Left forelimb (tissue), 1 donor: ENCODE measurements around the gene APPBP2.
"Not testable (repeated sequence)": the region's sequence is repeated elsewhere in the genome, so short reads cannot be mapped to it uniquely, and the experiment has no call there.

Experiments used
- DNase-seq: peaks from one replicate; pipeline ENCODE4 v3.0.0-alpha.2; 2018; ENCODE audit warnings: low spot score

Gene APPBP2

DNA sequence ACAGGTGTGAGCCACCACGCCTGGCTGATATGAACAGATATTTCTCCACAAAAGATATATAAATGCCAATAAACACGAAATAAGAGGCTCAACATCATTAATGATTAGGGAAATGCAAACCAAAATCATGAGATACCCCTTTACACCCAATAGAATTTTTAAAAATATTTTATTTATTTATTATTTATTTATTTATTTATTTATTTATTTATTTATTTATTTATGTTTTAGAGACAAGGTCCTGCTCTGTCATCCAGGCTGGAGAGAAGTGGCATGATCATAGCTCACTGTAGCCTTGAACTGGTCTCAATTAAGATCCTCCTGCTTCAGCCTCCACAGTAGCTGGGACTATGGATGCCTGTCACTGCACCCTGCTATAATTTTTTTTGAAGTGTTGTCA is 30.8 kb downstream of the APPBP2 start:
- DNase-seq: no peak

DNA sequence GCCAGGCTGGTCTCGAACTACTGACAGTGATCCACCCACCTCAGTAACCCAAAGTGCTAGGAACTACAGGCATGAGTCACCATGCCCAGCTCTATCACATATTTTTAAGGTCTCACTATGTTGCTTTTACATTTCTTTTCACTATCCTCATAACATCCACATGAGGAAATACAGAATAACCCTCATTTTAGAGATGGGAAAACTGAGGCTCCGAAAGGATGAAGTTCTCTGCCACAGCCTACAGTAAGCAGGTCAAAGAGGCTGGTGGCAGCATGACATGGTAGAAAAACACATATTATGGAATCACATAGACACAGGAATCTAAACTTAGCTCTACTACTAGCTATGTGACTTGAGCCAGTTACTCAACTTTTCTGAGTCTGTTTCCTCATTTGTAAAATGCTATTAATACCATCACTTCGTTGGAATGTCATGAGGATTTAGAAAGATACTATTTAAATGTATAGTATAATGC is 32.2 kb downstream of the APPBP2 start:
- no peak for DNase-seq

DNA sequence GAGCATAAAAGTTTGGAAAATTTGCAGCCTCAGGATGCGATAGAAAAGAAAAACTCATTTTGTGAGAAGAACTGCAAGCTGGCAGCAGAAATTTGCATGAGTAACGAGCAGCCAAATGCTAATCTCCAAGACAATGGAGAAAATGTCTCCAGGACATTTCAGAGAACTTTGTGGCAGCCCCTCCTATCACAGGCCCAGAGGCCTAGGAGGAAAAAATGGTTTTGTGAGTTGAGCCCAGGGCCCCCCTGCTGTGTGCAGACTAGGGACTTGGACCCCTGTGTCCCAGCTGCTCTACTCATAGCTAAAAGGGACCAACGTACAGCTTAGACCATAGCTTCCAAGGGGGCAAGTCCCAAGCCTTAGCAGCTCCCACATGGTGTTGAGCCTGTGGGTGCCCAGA is 34.3 kb downstream of the APPBP2 start:
- DNase-seq: no peak

DNA sequence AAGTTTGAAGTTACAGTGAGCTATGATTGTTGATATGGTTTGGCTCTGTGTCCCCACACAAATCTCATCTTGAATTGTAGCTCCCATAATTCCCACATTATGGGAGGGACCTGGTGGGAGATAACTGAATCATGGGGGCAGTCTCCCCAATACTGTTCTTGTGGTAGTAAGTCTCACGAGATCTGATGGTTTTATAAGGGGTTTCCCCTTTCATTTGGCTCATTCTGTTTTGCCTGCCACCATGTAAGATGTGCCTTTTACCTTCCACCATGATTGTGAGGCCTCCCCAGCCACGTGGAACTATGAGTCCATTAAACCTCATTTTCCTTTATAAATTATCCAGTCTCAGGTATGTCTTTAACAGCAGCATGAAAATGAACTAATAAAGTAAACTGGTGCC is 35.4 kb downstream of the APPBP2 start:
- DNase-seq: not testable (repeated sequence)

DNA sequence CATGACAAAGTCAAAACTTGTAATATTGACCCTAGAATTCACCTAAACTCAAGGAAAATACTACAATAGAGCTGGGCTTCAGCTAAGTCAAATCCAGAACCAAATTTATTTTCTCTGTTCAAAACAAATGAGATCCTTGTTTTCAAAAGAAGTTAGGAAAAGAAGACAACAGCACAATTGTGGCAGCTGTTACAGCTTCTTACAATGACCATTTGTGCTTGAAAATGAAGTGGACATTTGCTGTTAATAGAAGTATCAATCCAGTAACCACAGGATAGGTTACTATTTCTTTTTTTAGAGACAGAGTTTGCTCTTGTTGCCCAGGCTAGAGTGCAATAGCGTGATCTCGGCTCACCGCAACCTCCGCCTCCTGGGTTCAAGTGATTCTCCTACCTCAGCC is 44.4 kb downstream of the APPBP2 start:
- DNase-seq: no peak

DNA sequence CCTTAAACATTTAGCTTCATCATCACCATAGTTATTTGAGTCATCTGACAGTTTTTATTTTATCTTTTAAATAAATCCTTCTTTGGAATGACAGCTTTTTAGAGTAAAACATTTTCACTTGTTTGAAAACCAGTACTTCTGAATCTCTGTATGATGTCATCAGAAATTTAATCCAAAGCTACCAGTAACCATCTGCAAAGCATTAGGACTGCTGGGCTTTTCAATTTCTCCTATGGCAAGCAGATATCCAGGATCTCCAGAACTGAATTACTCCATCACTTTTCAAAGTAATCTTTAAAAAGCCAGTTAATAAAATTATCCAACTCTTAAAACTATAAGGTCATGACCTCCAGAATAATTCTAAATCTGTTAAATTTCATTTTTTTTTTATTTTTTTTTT is 52.3 kb downstream of the APPBP2 start:
- no peak for DNase-seq

- no peak for DNase-seq
Measured at GRCh38 chr17:60472449-60472848, 53.6 kb downstream of the APPBP2 start.

GRCh38 chr17:60471451-60471850 is 54.6 kb downstream of the APPBP2 start:
- DNase-seq: no peak

GRCh38 chr17:60468371-60468770 is 57.7 kb downstream of the APPBP2 start:
- no peak for DNase-seq

DNA sequence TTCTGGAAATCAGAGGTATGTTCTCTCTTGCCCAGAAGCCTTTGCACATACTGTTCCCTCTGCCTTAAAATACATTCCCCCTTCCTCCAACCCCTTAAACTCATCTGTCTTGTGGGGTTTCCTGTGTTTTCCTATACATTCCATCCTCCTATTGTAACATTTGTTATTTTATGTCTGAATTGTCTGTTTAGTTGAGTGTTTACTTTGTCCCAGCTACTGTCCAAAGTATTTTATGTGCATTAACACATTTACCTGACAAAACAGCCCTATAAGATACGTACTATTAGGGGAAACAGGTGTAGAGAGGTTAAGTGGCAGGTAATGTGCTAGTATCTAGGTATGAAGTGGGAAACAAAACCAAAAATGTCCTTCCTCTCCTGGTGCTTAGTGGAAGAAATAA is 61.7 kb downstream of the APPBP2 start:
- DNase-seq: no peak

GRCh38 chr17:60463157-60463835 is 62.7 kb downstream of the APPBP2 start:
- no peak for DNase-seq

GRCh38 chr17:60461584-60461983 is 64.5 kb downstream of the APPBP2 start:
- no peak for DNase-seq

- no peak for DNase-seq
Measured at GRCh38 chr17:60457148-60457547, 68.9 kb downstream of the APPBP2 start.

DNA sequence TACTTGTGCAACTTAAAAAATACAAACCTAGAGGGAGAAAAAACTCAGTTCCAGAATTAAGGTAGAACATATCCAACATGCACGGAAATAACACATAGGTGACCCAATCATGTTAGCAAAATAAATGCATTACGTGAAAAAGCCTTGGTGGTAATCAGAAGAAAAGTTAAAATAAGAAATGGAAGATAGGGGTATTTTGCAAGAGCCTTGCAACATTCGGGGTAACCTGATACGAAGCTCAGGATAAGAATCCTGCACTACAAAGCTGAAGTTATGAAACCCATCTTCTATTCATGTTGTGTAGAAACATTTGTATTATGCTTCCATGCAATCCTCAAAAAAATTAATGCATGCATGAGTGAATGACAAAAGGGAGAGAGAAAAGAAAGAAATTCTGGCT is 70.7 kb downstream of the APPBP2 start:
- no peak for DNase-seq

- DNase-seq: no peak
Measured at GRCh38 chr17:60451965-60452364, 74.1 kb downstream of the APPBP2 start.

GRCh38 chr17:60451071-60451470 is 75.0 kb downstream of the APPBP2 start:
- DNase-seq: no peak

DNA sequence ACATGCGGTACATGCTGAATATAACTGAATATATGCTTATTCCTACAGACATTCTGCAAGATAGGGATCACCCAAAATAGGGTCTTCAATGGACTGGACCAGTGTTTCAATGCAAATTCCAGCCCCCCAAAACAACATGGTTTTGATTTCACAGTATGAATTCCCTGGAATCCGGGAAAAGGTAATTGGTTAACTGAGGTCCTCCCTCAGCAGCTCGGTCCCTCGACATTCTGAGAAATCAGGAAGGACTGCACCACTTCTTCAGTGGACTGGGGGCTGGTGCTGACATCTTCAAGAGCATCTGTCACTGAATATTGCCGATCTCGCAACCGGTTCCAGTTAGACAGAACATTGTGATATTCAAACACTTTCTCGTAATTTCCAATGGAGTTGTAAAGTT is 78.7 kb downstream of the APPBP2 start:
- DNase-seq: no peak

- DNase-seq: no peak
Measured at GRCh38 chr17:60445144-60445543, 80.9 kb downstream of the APPBP2 start.

DNA sequence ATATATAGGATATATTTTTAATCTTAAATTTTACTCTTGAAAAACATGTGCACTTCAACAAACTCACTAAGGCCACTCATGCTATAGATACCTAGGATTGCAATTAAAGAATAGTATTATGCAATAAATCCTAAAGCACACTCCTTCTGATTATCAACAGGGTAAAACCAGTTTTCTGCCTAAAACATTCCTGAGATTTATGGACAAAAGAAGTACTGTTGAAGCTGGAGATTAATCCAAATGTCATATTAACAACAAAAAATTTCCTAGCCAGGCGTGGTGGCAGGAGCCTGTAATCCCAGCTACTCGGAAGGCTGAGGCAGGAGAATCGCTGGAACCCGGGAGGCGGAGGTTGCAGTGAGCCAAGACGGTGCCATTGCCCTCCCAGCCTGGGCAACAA is 82.3 kb downstream of the APPBP2 start:
- no peak for DNase-seq

DNA sequence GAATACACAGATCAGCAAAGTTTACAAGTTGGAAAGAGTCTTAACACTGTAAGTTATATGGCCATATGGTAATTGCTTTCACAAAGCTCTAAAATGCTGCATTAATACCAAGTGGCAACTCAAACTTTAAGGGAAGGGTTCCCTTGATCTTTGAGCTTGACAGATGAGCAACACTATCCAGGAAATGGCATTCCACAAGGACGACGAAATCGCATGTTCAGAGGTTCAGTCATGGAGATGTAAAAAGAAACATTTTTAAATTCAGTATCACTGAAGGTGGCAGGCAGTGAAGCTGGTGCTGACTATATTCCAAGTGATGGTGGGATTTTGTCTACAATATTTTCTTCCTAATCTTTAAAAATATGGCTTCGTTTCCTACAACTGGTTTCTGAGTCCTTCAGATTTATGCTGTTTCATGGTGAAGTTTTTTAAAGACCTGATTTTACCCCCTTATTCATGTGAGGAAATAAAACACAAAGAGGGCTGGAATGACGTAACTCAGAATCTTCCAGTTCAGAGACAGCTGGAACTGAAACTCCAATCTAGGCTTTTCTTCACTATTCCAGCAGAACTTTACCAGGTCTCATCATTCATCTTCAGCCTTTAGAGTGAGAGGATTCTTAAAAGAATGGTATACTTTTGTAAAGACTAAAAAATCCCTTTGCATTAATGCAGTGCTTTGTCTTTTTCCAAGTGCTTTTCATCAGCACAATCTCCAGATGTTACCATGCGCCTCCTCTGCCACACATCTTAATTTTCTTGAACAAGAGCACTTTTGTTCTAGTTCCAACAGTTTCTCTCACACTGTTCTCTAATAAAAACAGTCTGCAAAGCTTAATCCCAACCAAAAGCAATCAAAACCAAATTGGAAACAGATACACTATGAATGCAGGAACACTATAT is 83.5 kb downstream of the APPBP2 start:
- DNase-seq: no peak

DNA sequence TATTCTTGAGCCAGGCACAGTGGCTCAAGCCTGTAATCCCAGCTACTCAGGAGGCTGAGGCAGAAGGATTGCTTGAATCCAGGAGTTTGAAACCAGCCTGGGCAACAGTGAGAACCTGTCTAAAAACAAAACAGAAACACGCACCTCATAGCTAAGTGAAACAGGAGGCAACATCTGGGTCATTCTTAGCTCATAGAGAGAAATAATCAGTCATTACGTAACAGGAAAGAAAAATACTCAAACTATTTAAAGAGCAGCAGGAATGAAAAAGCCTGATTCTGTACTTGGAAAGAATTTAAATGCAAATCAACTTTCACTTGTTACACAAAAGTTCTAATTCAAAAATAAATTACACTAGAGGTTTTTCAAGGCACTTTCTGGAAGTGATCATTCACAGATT is 86.5 kb downstream of the APPBP2 start:
- no peak for DNase-seq

DNA sequence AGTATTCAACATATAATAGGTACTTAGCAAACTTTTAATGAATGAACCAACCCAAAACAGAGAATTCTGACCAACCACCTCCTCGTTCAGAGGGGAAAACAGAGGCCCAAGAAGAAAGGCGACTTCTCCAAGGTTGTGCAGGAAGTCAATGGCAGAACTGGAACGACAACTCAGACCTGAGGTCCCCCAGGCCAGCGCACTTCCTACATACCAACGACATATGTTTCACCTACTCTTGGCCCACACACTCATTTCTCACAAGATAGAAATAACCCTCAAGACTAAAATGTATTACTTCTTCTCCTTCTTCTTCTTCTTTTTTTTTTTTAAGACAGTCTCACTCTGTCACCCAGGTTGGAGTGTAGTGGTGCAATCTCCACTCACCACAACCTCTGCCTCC is 89.4 kb downstream of the APPBP2 start:
- DNase-seq: no peak
